ENCODE measurements around the gene UBAP2.
"Not testable (repeated sequence)": the region's sequence is repeated elsewhere in the genome, so short reads cannot be mapped to it uniquely, and the experiment has no call there.

Gene UBAP2

DNA sequence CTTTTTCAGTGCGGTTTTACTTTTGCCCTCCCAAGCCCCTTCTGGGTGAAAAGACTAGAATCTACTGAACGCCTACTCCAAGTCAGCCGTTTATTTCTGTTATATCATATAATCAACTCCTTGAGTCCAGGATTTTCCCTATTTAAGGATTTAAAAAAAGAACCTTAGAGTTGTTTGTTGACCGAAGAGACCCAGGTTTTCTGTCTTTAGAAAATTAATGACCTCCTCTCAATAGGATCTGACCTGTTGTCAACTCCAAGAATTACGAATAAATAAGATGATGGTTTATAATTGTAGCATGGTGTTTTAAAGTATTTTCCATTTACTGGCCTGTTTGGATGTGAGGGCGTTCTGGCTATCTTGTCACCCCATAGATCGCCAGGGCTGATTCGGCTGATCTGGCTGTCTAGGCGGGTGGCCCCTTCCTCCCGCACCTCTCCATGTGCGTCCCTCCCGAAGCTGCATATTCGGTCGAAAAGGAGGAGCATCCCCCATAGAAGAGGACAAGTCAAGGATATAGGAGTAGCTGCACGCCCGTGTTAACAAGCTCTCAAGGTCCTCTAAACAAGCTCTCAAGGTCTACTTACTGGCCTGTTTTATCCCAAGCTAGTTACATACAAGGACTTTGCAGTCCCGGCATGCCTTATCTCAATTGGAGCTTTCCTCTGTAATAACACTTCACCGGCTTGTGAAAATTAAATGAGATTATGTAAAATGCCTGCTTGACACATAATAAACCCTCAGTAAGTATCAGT, 1.1 kb upstream of the UBAP2 start:
- in situ Hi-C loops (cut with MboI; ENCODE audit: low sequenced_read_pairs): no loop called here

DNA sequence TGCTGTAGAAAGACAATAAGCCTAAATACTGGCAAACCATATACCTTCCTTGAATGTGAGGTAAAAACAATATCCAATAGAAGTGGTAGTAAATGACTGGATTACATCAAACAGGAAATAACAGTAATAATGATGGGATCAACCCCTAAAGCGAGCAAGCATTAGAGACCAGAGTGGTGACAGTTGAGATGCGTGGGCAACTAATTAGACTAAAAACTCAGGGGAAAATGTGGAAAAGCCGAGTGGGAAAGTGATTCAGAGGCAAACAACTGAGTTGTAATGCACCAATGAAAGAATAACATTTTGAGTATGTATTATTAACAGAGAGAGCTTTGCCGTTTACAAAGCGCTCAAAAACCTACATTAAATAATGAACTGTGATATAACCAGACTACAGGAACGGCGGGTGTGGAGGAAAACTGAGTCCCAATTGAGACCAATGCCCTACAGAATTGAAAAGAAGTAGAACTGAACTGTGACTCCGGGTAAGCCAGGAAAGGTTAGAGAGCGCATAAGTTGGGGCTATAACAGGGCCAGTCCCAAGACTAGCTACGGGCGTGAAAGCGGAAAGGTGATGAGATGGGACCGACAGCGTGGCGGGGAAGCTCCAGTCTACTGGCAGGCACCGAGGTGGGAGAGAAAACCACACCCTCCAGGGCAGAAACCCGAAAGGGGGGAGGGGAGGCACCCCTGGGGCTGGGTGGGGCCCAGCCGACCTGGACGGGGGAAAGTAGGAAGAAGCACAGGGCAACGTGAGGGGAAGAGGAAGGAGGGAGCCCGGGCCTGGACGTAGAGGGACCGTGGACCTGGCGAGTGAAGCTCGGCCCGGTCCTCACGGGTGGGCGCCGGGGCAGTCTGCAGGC, 592 bp downstream of the UBAP2 start:
- in situ Hi-C loops (cut with MboI; ENCODE audit: low sequenced_read_pairs): no loop called here

GRCh38 chr9:34046784-34047379, 1.8 kb downstream of the UBAP2 start:
- in situ Hi-C loops (cut with MboI; ENCODE audit: low sequenced_read_pairs): no loop called here

- in situ Hi-C loops (cut with MboI; ENCODE audit: low sequenced_read_pairs): no loop called here
These were observed 2.8 kb downstream of the UBAP2 start for GRCh38 chr9:34045903-34046302.

DNA sequence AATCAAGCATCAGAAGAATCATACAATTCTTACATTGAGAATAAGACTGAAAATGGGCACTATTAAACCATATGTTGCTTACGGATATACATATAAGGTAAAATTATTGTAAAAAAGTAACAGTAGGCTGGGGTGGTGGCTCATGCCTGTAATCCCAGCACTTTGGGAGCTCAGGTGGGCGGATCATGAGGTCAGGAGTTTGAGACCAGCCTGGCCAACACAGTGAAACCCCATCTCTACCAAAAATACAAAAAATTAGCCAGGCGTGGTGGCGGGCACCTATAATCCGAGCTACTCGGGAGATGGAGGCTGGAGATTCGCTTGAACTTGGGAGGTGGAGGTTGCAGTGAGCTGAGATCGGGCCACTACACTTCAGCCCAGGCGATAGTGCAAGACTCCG, 6.6 kb downstream of the UBAP2 start:
- in situ Hi-C loops (cut with MboI; ENCODE audit: low sequenced_read_pairs): not testable (repeated sequence)

DNA sequence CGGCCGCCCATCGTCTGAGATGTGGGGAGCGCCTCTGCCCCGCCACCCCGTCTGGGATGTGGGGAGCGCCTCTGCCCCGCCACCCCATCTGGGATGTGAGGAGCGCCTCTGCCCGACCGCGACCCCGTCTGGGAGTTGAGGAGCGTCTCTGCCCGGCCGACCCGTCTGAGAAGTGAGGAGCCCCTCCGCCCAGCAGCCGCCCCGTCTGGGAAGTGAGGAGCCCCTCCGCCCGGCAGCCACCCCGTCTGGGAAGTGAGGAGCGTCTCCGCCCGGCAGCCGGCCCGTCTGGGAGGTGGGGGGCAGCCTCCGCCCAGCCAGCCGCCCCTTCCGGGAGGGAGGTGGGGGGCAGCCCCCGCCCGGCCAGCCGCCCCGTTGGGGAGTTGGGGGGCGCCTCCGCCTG, 9.8 kb downstream of the UBAP2 start:
- in situ Hi-C loops (cut with MboI; ENCODE audit: low sequenced_read_pairs): not testable (repeated sequence)

GRCh38 chr9:34037626-34038025, 11.1 kb downstream of the UBAP2 start:
- in situ Hi-C loops (cut with MboI; ENCODE audit: low sequenced_read_pairs): no loop called here

GRCh38 chr9:34036625-34037024, 12.1 kb downstream of the UBAP2 start:
- in situ Hi-C loops (cut with MboI; ENCODE audit: low sequenced_read_pairs): no loop called here

DNA sequence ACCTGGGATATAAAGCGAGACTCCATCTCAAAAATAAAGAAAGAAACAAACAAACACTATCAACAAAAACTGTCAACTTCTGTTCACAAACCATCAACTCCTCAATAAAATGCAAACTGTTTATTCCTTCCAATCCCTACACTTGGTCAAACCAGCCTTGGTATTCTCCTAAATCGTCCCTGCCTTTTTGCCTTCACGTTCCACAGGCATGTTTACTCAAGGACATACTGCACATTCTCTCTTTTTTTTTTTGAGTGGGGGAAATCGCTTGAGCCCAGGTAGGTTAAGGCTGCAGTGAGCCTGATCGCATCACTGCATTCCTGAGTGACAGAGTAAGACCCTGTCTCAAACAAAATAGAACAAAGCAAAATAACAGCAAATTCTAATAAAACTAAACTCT, 13.0 kb downstream of the UBAP2 start:
- in situ Hi-C loops (cut with MboI; ENCODE audit: low sequenced_read_pairs): no loop called here

DNA sequence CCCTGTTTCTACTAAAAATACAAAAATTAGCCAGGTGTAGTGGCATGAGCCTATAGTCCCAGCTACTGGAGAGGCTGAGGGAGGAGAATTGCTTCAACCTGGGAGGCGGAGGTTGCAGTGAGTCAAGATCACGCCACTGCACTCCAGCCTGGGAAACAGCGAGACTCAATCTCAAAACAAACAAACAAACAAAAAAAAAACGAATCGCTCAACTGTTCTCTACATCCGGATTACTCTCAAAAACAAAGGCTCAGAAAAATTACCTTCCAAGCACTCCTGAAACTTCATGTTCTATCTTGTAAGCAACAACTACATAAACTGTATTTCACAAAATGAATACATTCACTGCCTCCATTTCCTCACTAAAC, 14.0 kb downstream of the UBAP2 start:
- in situ Hi-C loops (cut with MboI; ENCODE audit: low sequenced_read_pairs): no loop called here

DNA sequence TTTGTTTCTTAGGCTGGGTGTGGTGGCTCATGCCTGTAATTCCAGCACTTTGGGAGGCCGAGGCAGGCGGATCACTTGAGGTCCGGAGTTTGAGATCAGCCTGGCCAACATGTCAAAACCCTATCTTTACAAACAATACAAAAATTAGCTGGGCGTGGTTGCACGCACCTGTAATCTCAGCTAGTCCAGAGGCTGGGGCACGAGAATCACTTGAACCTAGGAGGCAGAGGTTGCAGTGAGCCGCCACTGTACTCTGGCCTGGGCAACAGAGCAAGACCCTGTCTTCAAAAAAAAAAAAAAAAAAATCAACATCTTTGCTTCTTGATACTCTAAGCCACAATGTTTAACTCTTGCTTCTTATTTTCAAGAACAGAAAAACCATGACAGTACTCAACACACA, 16.1 kb downstream of the UBAP2 start:
- in situ Hi-C loops (cut with MboI; ENCODE audit: low sequenced_read_pairs): no loop called here

DNA sequence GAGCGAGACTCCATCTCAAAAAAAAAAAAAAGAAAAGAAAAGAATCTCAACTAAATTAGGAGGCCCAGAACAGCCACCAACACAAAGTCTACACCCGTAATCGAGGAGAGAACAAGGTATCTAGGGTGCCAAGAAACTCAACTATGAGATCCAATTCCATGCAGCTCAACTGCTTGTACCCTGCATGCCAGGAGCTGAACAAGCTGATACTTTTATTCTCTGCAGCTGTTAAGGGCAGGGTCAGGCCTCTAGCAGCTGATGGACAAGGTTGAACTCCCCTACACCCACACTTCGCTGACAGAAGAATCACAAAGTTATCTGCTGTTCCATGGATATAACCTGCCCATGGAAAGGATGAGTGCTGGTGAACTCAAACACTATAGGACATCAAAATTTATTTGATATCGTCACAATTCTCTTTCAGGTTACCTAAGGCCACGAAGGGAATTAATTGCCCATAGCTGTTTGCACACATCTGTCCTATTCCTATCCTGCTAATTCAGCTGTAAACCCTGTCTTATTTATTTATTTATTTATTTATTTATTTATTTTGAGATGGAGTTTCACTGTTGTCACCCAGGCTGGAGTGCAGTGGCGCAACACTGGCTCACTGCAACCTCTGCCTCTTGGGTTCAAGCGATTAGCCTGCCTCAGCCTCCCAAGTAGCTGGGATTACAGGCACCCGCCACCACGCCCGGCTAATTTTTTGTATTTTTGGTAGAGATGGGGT, 20.7 kb downstream of the UBAP2 start:
- in situ Hi-C loops (cut with MboI; ENCODE audit: low sequenced_read_pairs): no loop called here

DNA sequence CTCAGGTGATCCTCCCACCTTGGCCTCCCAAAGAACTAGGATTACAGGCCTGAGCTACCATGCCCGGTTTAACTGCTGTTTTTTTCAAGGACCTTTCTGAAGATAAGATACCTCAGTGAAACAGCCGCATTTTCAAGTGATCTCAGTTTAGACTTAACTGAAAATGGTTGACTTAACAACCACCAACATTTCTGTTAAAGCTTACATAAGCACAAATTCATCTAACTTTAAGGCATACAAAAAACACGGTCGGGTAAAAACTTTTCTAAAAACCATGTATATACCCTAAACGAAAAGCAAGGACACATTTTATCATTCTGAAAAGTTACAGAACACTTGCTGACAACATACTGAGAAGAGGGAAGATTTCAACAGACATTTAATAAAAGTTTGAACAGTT, 22.9 kb downstream of the UBAP2 start:
- in situ Hi-C loops (cut with MboI; ENCODE audit: low sequenced_read_pairs): no loop called here

DNA sequence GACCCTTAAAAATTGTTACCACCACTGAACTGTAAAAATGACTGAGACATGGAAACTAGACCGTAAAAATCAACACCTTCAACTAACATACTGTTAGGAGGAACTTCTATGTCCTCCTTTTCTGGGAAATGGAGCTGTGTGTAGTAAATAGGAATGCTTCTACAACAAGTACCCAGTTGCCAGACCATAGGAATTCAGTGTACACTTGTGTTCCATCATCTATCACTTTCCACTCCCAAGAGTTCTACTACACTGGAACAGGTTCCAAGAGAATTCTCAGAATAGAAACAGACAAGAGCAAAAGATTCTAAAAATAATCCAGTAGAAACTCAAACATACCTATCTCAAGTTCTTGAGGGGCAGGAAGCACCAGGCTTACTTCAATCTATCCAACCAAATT, 23.6 kb downstream of the UBAP2 start:
- in situ Hi-C loops (cut with MboI; ENCODE audit: low sequenced_read_pairs): no loop called here

GRCh38 chr9:34024476-34024875, 24.2 kb downstream of the UBAP2 start:
- in situ Hi-C loops (cut with MboI; ENCODE audit: low sequenced_read_pairs): not testable (repeated sequence)

GRCh38 chr9:34016149-34016548, 32.5 kb downstream of the UBAP2 start:
- in situ Hi-C loops (cut with MboI; ENCODE audit: low sequenced_read_pairs): no loop called here

DNA sequence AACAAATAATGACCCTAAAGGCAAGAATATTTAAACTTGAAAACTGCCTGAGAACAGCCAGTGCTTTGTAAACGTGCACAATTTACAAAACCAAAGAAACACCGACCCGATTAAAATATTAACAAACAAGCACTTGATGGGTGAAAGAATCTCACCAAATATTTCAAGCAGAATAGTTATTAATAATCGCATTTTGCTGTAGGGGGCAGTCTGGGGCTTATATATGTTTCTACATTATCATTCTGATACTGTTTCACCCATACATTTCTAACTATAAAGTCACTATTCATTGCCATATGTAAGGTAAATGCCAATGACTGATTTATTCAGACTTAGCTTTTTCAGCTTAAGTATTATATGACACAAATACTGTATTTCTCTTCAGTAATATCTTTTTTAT, 37.7 kb downstream of the UBAP2 start:
- in situ Hi-C loops (cut with MboI; ENCODE audit: low sequenced_read_pairs): no loop called here

GRCh38 chr9:34001951-34002350, 46.7 kb downstream of the UBAP2 start:
- in situ Hi-C loops (cut with MboI; ENCODE audit: low sequenced_read_pairs): no loop called here

GRCh38 chr9:34001298-34001697, 47.4 kb downstream of the UBAP2 start:
- in situ Hi-C loops (cut with MboI; ENCODE audit: low sequenced_read_pairs): no loop called here

GRCh38 chr9:33995449-33995848, 53.2 kb downstream of the UBAP2 start:
- in situ Hi-C loops (cut with MboI; ENCODE audit: low sequenced_read_pairs): no loop called here

- in situ Hi-C loops (cut with MboI; ENCODE audit: low sequenced_read_pairs): no loop called here
These were observed 55.6 kb downstream of the UBAP2 start for GRCh38 chr9:33993104-33993503.

Data from HL-60/S4 treated with phorbol 12-myristate 13-acetate at 8.2 ng/mL for 4 days and 3 days (cell line).